Type B pancreatic cell (in vitro differentiated cells): Measurements from ENCODE around the gene CENPL. TPM values are rescaled to one million over a fixed set of nuclear protein-coding genes. Genes with fewer than 3 reads are reported as not detected.
A peak's percentile ranks its signal among the peaks of the same experiment; 100 is the strongest.

Experiments
- DNase-seq: peaks from one replicate; pipeline ENCODE4 v3.0.0; 2021; ENCODE audit warnings: mixed read lengths; ENCODE audit not compliant: unreplicated experiment; ENCODE audit errors: extremely low spot score
- H3K27ac Mint-ChIP-seq: 2 replicates; pipeline ENCODE4 v1.8.0; 2021; ENCODE audit warnings: mild to moderate bottlenecking, mixed read lengths
- H3K27me3 Mint-ChIP-seq: 2 replicates; pipeline ENCODE4 v1.8.0; 2021; ENCODE audit warnings: mixed read lengths
- H3K36me3 Mint-ChIP-seq: 2 replicates; pipeline ENCODE4 v1.8.0; 2021; ENCODE audit warnings: mixed read lengths
- H3K4me1 Mint-ChIP-seq: one replicate; pipeline ENCODE4 v1.8.0; 2021; ENCODE audit warnings: mixed read lengths; ENCODE audit not compliant: unreplicated experiment
- H3K4me3 Mint-ChIP-seq: 2 replicates; pipeline ENCODE4 v1.8.0; 2021; ENCODE audit warnings: mild to moderate bottlenecking, mixed read lengths
- H3K9me3 Mint-ChIP-seq: 2 replicates; pipeline ENCODE4 v1.8.0; 2021; ENCODE audit warnings: mixed read lengths
- total RNA-seq: library from RNA; stranded (reverse); gene quantifications from 2 replicates; pipeline ENCODE4 v1.2.1, GENCODE V29; 2021; ENCODE audit warnings: low replicate concordance
- TF ChIP-seq, protein P1 (sequence below): fragments of 200-600 bp; sonication (generic); conservative IDR thresholded peaks from 2 replicates; pipeline ENCODE4 v1.5.0; 2021; ENCODE audit warnings: antibody characterized with exemption, mild to moderate bottlenecking

The CENPL gene
- total RNA-seq, 1 donor from 2014 or later, result 14.1 TPM

DNA sequence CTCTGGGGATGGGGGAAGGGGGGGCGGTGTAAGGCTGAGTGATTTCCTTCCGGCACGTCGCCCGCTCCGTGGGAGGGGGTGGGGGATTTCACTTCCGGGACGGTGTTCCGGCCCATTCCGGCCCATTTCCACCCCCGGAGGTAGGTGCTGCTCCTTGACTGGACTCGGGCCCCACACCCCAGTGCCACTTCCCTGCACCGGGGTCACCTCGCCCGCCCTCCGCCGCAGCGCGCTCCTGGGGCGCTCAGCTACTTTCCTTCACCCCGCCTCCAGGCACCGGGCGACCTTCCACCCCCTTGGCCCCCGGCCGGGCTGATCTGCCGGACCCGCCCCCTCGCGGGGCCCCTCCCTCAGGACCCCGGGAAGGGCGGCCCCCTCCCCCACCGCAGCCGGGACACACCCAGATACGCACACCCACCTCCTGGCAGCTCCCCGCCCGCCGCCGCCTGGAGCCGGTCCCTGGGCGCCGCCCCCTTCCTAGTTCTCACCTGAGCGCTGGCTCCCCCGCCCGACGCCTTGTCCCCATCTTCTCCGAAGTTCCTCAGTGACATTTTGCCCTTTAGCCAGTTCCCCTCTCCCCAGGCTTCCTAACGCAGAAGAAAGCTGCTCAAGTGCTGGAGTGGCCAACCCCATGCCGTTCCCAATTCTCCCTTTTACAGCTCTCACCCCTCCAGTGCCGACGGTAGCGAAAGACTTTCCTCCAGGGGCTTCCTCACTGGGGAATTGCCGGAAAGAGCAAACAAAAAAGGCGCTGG, 43.8 kb upstream of the CENPL start, which contains the start of gene ZBTB37:
Gene ZBTB37 (plus strand): TSS at position 115 of the 755 bp plus-strand sequence. CDS start 1,846 bp downstream, outside the sequence.
- H3K4me3 Mint-ChIP-seq, result peak within 1 kb of the TSS; percentile 100
- TF ChIP-seq, protein P1, sequence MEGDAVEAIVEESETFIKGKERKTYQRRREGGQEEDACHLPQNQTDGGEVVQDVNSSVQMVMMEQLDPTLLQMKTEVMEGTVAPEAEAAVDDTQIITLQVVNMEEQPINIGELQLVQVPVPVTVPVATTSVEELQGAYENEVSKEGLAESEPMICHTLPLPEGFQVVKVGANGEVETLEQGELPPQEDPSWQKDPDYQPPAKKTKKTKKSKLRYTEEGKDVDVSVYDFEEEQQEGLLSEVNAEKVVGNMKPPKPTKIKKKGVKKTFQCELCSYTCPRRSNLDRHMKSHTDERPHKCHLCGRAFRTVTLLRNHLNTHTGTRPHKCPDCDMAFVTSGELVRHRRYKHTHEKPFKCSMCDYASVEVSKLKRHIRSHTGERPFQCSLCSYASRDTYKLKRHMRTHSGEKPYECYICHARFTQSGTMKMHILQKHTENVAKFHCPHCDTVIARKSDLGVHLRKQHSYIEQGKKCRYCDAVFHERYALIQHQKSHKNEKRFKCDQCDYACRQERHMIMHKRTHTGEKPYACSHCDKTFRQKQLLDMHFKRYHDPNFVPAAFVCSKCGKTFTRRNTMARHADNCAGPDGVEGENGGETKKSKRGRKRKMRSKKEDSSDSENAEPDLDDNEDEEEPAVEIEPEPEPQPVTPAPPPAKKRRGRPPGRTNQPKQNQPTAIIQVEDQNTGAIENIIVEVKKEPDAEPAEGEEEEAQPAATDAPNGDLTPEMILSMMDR, result no peak
- H3K9me3 Mint-ChIP-seq, result no peaks in the 10 kb centered on the region
- peaks cover 32% of the 10 kb centered on the region for H3K4me1 Mint-ChIP-seq
- DNase-seq, result peak; percentile 94
- H3K27me3 Mint-ChIP-seq, result peaks cover 4% of the 10 kb centered on the region
- H3K27ac Mint-ChIP-seq, result peak within 1 kb of the TSS; percentile 99
- H3K36me3 Mint-ChIP-seq, result peaks cover 49% of the 10 kb centered on the region

DNA sequence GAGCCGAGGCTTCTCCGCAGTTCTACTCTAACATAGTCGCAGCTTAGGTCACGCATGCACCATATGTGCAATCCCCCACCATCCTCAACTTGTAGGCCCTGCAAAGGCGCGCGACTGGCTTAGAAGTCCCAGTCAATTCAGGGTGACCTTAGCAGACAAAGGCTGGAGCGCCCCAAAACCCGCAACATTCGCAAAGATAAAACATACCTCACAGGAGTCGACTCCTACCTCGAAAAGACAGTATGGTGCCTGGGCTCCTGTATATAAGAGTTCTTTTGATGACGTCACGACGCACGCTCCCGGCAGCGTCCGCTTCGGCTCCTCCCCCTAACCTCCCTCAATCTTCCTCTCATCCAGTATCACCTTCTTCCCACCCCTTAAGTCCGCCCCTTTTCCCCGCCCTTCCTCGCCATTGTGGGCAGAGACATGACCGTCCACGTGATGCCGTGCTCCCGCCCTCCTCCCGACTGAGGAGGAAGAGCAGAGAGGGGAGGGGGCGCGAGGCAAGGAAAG, 43.1 kb upstream of the CENPL start, which contains the start of gene GAS5:
Gene GAS5 (minus strand): TSS at position 237 of the 513 bp plus-strand sequence.
- TF ChIP-seq, protein P1, result no peak
- Mint-ChIP-seq H3K4me3 (peak within 1 kb of the TSS; percentile 100), H3K9me3 (no peaks in the 10 kb centered on the region), H3K27me3 (peaks cover 4% of the 10 kb centered on the region), H3K4me1 (peaks cover 26% of the 10 kb centered on the region), H3K36me3 (peaks cover 47% of the 10 kb centered on the region), H3K27ac (peak within 1 kb of the TSS; percentile 99)
- DNase-seq, result peak; percentile 97

- peak overlapping the region; percentile 99 for H3K27ac Mint-ChIP-seq
- peaks cover 47% of the 10 kb centered on the region for H3K36me3 Mint-ChIP-seq
- H3K9me3 Mint-ChIP-seq, result no peaks in the 10 kb centered on the region
- peaks cover 26% of the 10 kb centered on the region for H3K4me1 Mint-ChIP-seq
- no peak for DNase-seq
- TF ChIP-seq, protein P1, result no peak
- H3K27me3 Mint-ChIP-seq, result peaks cover 4% of the 10 kb centered on the region
- peak overlapping the region; percentile 100 for H3K4me3 Mint-ChIP-seq
Observed at GRCh38 chr1:173867141-173867752, 42.6 kb upstream of the CENPL start.

DNA sequence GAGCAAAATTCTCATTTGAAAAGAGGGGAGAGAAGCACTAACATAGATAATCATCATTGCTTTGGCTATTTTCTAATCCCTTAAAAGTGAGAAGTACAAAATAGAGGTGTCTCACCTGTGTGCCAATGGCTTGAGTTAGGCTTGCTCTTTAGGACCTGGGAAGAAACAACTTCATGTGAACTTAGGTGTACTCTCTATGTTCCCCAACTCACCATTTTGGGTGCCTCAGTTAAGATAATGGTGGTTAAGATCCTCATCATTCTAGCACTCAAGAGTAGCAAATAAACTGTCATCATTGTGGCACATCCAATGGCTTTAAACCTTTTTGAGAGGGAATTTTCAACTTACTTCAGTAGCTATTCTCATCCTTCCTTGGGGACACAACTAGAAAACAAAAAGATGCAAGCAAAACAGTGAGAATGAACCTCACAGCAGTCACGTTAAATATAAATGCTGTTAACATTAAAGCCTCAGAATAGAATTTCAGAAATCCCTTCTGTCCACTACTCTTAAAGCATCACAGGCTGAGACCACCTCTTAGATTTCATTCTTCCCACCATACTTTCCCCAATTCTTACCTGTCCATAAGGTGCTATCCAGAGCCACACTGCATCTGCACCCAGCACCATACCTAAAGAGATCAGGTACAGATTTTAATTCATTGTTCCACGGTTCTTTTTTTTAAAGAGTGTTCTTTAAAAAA, 41.9 kb upstream of the CENPL start:
- DNase-seq, result no peak
- peak overlapping the region; percentile 99 for H3K27ac Mint-ChIP-seq
- peaks cover 47% of the 10 kb centered on the region for H3K36me3 Mint-ChIP-seq
- peak overlapping the region; percentile 100 for H3K4me3 Mint-ChIP-seq
- H3K9me3 Mint-ChIP-seq, result no peaks in the 10 kb centered on the region
- TF ChIP-seq, protein P1, result no peak
- H3K27me3 Mint-ChIP-seq, result peaks cover 4% of the 10 kb centered on the region
- H3K4me1 Mint-ChIP-seq, result peaks cover 26% of the 10 kb centered on the region

DNA sequence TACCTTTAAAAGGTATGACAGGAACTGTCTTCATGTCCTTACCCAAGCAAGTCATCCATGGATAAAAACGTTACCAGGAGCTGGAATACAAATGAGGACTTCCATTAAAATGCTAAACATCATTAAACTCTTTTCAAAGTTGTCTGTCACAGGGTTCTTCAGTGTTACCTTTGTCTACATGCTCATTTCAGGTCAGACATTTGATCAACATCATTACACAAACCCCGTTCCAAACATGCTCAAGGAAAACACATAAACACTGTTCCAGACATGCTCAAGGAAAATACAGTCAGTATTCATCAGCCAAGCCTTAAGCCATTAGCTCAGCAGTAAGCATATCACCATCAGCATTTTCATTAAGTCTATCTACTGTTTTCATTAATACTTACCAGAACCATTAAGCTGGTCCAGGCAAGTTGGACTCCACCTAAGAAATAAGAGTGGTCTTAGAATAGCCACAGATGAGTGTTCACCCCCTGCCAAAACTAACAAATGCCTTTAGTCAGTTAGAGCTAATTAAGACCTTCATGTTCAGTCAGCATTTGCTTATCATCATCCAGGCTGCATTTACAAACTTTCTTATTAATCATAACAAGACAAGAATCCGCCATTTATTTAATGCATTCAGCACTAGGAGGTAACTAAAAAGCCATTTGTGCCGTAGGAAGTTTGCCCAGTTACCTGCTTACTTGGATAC, 40.9 kb upstream of the CENPL start:
- H3K36me3 Mint-ChIP-seq, result peaks cover 44% of the 10 kb centered on the region
- peak overlapping the region; percentile 99 for H3K27ac Mint-ChIP-seq
- TF ChIP-seq, protein P1, result no peak
- H3K9me3 Mint-ChIP-seq, result no peaks in the 10 kb centered on the region
- DNase-seq, result no peak
- H3K4me1 Mint-ChIP-seq, result peaks cover 22% of the 10 kb centered on the region
- H3K4me3 Mint-ChIP-seq, result peak overlapping the region; percentile 100
- peaks cover 4% of the 10 kb centered on the region for H3K27me3 Mint-ChIP-seq
